Mucosa of descending colon (tissue), 3 donors: Measurements from ENCODE around the gene IGF2BP3. TPM values are rescaled to one million over a fixed set of nuclear protein-coding genes. Genes with fewer than 3 reads are reported as not detected.

Experiments used
- ATAC-seq: fragments of 200-7000 bp; cut with Tn5 transposase; one replicate; pipeline ENCODE4 v1.9.1; 2020; ENCODE audit warnings: mild to moderate bottlenecking, moderate library complexity
- DNase-seq, 3 donors: peaks; one replicate each; pipeline ENCODE4 v3.0.0-alpha.2; 2020
- H3K36me3 ChIP-seq: fragments of 200-600 bp; one replicate; pipeline ENCODE4 v1.8.0; 2021; ENCODE audit warnings: low read depth, mild to moderate bottlenecking
- H3K4me1 ChIP-seq: fragments of 200-600 bp; one replicate; pipeline ENCODE4 v1.8.0; 2021; ENCODE audit warnings: low read depth, mild to moderate bottlenecking
- H3K4me3 ChIP-seq: fragments of 200-600 bp; one replicate; pipeline ENCODE4 v1.8.0; 2021; ENCODE audit warnings: mild to moderate bottlenecking
- H3K9me3 ChIP-seq: fragments of 200-600 bp; one replicate; pipeline ENCODE4 v1.8.0; 2021; ENCODE audit warnings: mild to moderate bottlenecking
- intact Hi-C, 2 donors: fragments of 100-400 bp; cut with DNase I in 1 of 2; cut with micrococcal nuclease in 1 of 2; formaldehyde crosslinking; loops; one replicate each; pipeline versions ENCODE4 v1.11.0 to v1.11.1; 2022; cut with DNase I, micrococcal nuclease
- total RNA-seq, 3 donors: library from RNA; stranded (reverse); fragmentation: NEBNext Ultra II Directional in 2 of 3; extraction: Animal tissue kit (Norgen Biotek cat#: 25700) in 2 of 3; gene quantifications; one replicate each; pipeline versions ENCODE4 v1.2.1 to v1.2.4, GENCODE V29; 2021 to 2023
- TF ChIP-seq, protein P1 (sequence below): fragments of 200-600 bp; IDR thresholded peaks from one replicate; pipeline ENCODE4 v1.8.0; 2022; ENCODE audit warnings: antibody characterized with exemption, mild to moderate bottlenecking
- donor health status: DM: no; HTN: no; CAD: no; lungs with moderate emphysema.
- donor health status: DM: no; HTN: no; CAD: no.
- donor health status: DM: no; HTN: yes; CAD: no.

The IGF2BP3 gene
- total RNA-seq, 3 donors from 2014 or later, result 0.79 TPM; not detected in 2

DNA sequence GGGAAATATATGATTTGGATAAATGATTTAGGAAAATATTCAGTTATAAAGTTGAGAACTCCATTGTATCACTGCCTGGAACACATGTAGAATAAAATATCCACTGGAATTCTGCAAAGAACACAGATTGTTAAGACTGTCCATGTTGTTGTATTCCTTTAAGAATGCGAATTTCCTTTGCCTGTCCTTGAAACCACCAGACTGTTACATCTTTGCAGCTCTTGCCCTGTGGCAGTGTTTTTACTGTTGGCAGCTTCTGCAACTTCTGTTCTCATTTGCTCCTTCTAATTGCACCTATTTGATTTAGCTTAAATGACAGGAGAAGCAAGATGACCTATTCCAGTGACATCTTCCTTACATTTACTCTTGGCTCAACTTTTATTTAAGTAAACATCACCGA lies 131.4 kb downstream of the IGF2BP3 start:
- no peaks in the 10 kb centered on the region for H3K4me1 ChIP-seq
- intact Hi-C loops, result no loop called here
- ATAC-seq (no peak), DNase-seq (no peak)
- no peaks in the 10 kb centered on the region for H3K36me3 ChIP-seq
- H3K9me3 ChIP-seq, result no peaks in the 10 kb centered on the region
- TF ChIP-seq, protein P1, sequence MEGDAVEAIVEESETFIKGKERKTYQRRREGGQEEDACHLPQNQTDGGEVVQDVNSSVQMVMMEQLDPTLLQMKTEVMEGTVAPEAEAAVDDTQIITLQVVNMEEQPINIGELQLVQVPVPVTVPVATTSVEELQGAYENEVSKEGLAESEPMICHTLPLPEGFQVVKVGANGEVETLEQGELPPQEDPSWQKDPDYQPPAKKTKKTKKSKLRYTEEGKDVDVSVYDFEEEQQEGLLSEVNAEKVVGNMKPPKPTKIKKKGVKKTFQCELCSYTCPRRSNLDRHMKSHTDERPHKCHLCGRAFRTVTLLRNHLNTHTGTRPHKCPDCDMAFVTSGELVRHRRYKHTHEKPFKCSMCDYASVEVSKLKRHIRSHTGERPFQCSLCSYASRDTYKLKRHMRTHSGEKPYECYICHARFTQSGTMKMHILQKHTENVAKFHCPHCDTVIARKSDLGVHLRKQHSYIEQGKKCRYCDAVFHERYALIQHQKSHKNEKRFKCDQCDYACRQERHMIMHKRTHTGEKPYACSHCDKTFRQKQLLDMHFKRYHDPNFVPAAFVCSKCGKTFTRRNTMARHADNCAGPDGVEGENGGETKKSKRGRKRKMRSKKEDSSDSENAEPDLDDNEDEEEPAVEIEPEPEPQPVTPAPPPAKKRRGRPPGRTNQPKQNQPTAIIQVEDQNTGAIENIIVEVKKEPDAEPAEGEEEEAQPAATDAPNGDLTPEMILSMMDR, result no peak
- H3K4me3 ChIP-seq, result no peak overlapping the region

GRCh38 chr7:23338439-23338838 lies 131.9 kb downstream of the IGF2BP3 start:
- Histone ChIP-seq H3K36me3 (no peaks in the 10 kb centered on the region), H3K4me3 (no peak overlapping the region), H3K4me1 (no peaks in the 10 kb centered on the region), H3K9me3 (no peaks in the 10 kb centered on the region)
- intact Hi-C loops, result no loop called here
- DNase-seq (no peak), ATAC-seq (no peak)
- TF ChIP-seq, protein P1, result no peak

DNA sequence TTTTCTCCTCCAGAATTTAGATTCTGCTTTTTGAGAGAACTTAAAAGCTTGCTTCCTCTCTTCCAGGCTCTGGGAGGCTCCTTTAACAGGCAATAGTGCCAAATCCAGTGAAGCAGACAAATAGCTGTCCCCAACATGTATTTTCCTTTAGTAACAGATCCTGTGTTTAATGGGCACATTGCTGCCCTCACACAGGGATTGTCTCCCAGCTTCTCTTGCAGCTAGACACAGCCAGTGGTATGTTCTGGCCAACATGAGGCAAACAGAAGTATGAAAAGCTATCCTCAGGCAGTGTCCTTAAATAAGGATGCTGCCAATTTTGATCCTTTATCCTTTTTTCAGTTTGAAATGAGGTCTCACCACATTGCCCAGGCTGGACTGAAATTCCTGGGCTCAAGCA lies 132.9 kb downstream of the IGF2BP3 start:
- Histone ChIP-seq H3K4me1 (peaks cover 3% of the 10 kb centered on the region), H3K36me3 (no peaks in the 10 kb centered on the region), H3K4me3 (no peak overlapping the region), H3K9me3 (no peaks in the 10 kb centered on the region)
- ATAC-seq, result no peak
- no peak for DNase-seq
- intact Hi-C loops, result no loop called here
- TF ChIP-seq, protein P1, result no peak

GRCh38 chr7:23336799-23337283 lies 133.4 kb downstream of the IGF2BP3 start:
- Histone ChIP-seq H3K4me3 (no peak overlapping the region), H3K4me1 (peaks cover 3% of the 10 kb centered on the region), H3K9me3 (no peaks in the 10 kb centered on the region), H3K36me3 (no peaks in the 10 kb centered on the region)
- DNase-seq (no peak), ATAC-seq (no peak)
- intact Hi-C loops, result no loop called here
- TF ChIP-seq, protein P1, result no peak

DNA sequence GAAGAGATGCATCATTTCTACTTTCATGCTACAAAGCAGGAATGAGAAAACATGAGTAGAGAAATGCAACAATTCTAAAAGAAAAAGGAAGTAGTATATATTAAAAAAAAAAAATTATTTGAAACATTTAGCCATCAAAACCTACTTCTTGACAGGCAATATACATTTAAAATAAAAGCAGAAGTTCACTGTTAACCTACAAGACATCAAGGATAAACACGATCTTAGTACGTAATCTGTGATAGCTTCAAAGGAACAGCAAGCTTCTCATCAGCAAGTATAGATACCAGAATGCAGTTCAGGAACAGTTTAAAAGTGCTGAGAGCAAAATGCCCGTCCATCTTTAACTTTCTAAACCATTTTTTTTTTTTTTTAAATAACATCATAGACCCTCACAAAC lies 134.2 kb downstream of the IGF2BP3 start:
- Histone ChIP-seq H3K36me3 (no peaks in the 10 kb centered on the region), H3K4me1 (peaks cover 3% of the 10 kb centered on the region), H3K9me3 (no peaks in the 10 kb centered on the region), H3K4me3 (no peak overlapping the region)
- no peak for ATAC-seq
- TF ChIP-seq, protein P1, result no peak
- intact Hi-C loops, result no loop called here
- no peak for DNase-seq

- TF ChIP-seq, protein P1, result no peak
- Histone ChIP-seq H3K9me3 (no peaks in the 10 kb centered on the region), H3K4me3 (no peak overlapping the region), H3K4me1 (peaks cover 3% of the 10 kb centered on the region), H3K36me3 (no peaks in the 10 kb centered on the region)
- intact Hi-C loops, result no loop called here
- ATAC-seq (no peak), DNase-seq (no peak)
Measured at GRCh38 chr7:23335621-23336020, 134.7 kb downstream of the IGF2BP3 start.
